Uterus (tissue), 2 donors: ENCODE measurements around the gene POLR3K.
"Not testable (repeated sequence)": the region's sequence is repeated elsewhere in the genome, so short reads cannot be mapped to it uniquely, and the experiment has no call there.

Experiments
- CTCF ChIP-seq, 4 experiments: fragments of 200-600 bp in 2 of 4; fragments of 450-650 bp in 2 of 4; sonication (generic) in 2 of 4; IDR thresholded peaks; one replicate each; pipeline ENCODE4 v1.5.1; 2016 to 2019; ENCODE audit warnings: antibody characterized with exemption in 4 of 4, mild to moderate bottlenecking in 2 of 4, moderate library complexity in 1 of 4
- POLR2A ChIP-seq, 2 donors: fragments of 450-650 bp; IDR thresholded peaks; one replicate each; pipeline ENCODE4 v1.6.1; 2016; ENCODE audit warnings: antibody characterized with exemption in 2 of 2, mild to moderate bottlenecking in 1 of 2, moderate library complexity in 1 of 2

- TF ChIP-seq CTCF, POLR2A (IDR thresholded peaks at IDR 0.05): not testable (repeated sequence)
Measured at GRCh38 chr16:33154-33876, 20.1 kb downstream of the POLR3K start.
